ENCODE measurements around the gene GAPDH. TPM values are rescaled to one million over a fixed set of nuclear protein-coding genes. Genes with fewer than 3 reads are reported as not detected.
"Not testable (repeated sequence)": the region's sequence is repeated elsewhere in the genome, so short reads cannot be mapped to it uniquely, and the experiment has no call there.

GAPDH gene
- polyA plus RNA-seq, 6 donors from 2014 or later = 607 to 1,152 (median 779) TPM

DNA sequence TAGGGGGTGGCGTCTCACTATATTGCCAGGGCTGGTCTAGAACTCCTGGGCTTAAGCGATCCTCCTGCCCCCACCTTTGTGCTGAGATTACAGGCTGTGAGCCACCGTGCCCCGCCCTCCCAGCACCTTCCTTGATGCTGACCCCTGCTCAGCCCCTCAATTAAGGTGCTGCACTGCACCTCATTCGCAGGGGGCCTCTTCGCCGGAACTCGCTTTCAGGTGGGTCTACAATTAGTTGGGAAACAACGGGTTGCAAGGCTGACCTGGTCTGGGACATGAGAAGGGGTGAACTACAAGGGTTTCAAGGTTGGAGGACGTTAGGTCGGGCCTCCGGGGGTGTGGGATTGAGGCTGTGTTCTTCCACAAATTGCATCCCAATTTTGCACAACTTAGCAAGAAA, 35.0 kb downstream of the GAPDH start:
- no peak for DNase-seq
- no peak for ATAC-seq (ENCODE audit: low read depth in 2 of 2)
- Mint-ChIP-seq H3K9me3 (no peaks in the 10 kb centered on the region), H3K4me1 (peaks cover 23 to 46% (median 40%) of the 10 kb centered on the region in 3 donors), H3K36me3 (peaks cover 14 to 19% of the 10 kb centered on the region in 2 donors), H3K27ac (peak overlapping the region in 3 of 6 donors; percentile 83 to 98 (median 94)), H3K27me3 (no peaks in the 10 kb centered on the region), H3K4me3 (peak overlapping the region; percentile 47 to 100 (median 84))

GRCh38 chr12:6569786-6570185, 35.5 kb downstream of the GAPDH start:
- Mint-ChIP-seq H3K27ac (peak overlapping the region in 3 of 6 donors; percentile 3 to 94 (median 83)), H3K27me3 (no peaks in the 10 kb centered on the region), H3K4me3 (peak overlapping the region; percentile 29 to 100 (median 74)), H3K9me3 (no peaks in the 10 kb centered on the region), H3K36me3 (peaks cover 14 to 21% of the 10 kb centered on the region in 2 donors), H3K4me1 (peaks cover 23 to 45% (median 40%) of the 10 kb centered on the region in 3 donors)
- DNase-seq = no peak
- ATAC-seq (ENCODE audit: low read depth in 2 of 2) = no peak

GRCh38 chr12:6570264-6570887, 36.1 kb downstream of the GAPDH start:
- H3K27ac Mint-ChIP-seq = peak overlapping the region in 3 of 6 donors; percentile 40 to 94 (median 78)
- ATAC-seq (ENCODE audit: low read depth in 2 of 2) = peak; percentile 14 to 15
- no peaks in the 10 kb centered on the region for H3K9me3 Mint-ChIP-seq
- peaks cover 15 to 22% of the 10 kb centered on the region in 2 donors for H3K36me3 Mint-ChIP-seq
- H3K4me3 Mint-ChIP-seq = peak overlapping the region in 7 of 8 donors; percentile 12 to 94 (median 74)
- DNase-seq = peak; percentile 31
- no peaks in the 10 kb centered on the region for H3K27me3 Mint-ChIP-seq
- H3K4me1 Mint-ChIP-seq = peaks cover 23 to 45% (median 40%) of the 10 kb centered on the region in 3 donors

DNA sequence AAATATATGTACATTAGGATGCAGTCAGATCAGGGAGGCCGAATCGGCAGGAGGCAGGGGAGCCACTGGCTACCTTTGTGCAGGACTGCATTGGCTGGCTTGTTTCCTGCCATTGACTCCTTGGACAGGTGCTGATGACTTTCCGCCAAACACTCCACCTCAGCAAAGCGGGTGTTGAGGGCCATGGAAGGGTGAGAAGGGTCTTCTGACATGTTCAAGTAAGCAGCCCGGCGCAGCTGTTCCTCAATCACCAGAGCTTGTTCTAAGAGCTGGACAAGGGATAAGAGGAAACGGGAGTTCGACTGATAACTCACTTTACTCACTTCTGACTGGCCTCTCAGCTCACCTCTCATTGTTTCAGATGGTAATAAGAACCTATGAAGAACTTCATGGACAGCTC, 38.7 kb downstream of the GAPDH start:
- DNase-seq = no peak
- H3K4me1 Mint-ChIP-seq = peaks cover 17 to 21% (median 19%) of the 10 kb centered on the region in 3 donors
- ATAC-seq (ENCODE audit: low read depth in 2 of 2) = no peak
- no peaks in the 10 kb centered on the region for H3K9me3 Mint-ChIP-seq
- peaks cover 21 to 28% of the 10 kb centered on the region in 2 donors for H3K36me3 Mint-ChIP-seq
- H3K27me3 Mint-ChIP-seq = no peaks in the 10 kb centered on the region
- peak overlapping the region in 3 of 6 donors; percentile 17 to 60 (median 32) for H3K27ac Mint-ChIP-seq
- peak overlapping the region in 1 of 8 donors; percentile 52 for H3K4me3 Mint-ChIP-seq

- DNase-seq (no peak), ATAC-seq (ENCODE audit: low read depth in 2 of 2) (no peak)
- H3K27ac Mint-ChIP-seq = peak overlapping the region in 1 of 6 donors; percentile 81
- no peaks in the 10 kb centered on the region for H3K9me3 Mint-ChIP-seq
- H3K4me1 Mint-ChIP-seq = peaks cover 10 to 17% (median 15%) of the 10 kb centered on the region in 3 donors
- no peaks in the 10 kb centered on the region for H3K27me3 Mint-ChIP-seq
- peaks cover 27 to 36% of the 10 kb centered on the region in 2 donors for H3K36me3 Mint-ChIP-seq
- no peak overlapping the region for H3K4me3 Mint-ChIP-seq
Observed at GRCh38 chr12:6574576-6575295, 40.4 kb downstream of the GAPDH start.

DNA sequence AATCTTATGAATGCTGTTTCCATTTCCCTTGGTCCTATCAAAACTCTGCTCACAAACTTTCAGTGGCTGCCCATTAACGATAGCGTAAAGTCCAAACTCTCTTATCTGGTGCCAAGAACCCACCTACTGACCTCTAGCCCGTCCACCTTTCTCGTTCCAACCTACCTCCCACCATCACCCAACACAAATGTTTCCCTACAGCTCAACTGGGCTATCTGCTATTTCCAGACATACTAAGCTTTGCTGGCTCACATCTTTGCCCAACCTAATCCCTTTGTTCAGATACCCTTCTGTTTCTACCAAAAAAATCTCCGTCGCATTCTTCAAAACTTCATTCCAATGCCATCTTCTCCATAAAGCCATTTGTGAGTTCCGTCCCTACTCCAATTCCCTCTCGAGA, 41.3 kb downstream of the GAPDH start:
- Mint-ChIP-seq H3K36me3 (peaks cover 21 to 36% of the 10 kb centered on the region in 2 donors), H3K4me3 (peak overlapping the region in 1 of 8 donors; percentile 2), H3K9me3 (no peaks in the 10 kb centered on the region), H3K4me1 (peaks cover under 1 to 10% (median 9%) of the 10 kb centered on the region in 3 donors), H3K27me3 (no peaks in the 10 kb centered on the region), H3K27ac (peak overlapping the region in 5 of 6 donors; percentile 3 to 56 (median 10))
- no peak for ATAC-seq (ENCODE audit: low read depth in 2 of 2)
- DNase-seq = no peak

DNA sequence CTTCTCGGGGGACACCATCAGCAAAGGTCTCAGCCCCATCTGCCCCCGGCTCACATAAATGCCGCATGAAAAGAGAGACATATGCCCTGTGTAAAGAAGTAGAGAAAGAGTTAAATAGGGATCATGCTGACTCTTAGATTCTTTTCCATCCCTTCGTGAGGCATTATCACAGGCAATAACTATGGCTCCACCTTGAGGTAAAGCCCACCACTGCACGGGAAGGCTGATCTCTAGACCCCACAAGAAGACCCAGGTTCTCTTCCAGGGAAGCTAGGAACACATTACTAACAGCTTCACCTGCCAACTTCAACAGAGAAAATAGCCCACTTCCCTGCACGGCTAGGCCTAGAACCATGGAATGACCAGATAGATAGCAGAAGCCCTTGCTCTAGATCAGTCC, 47.9 kb downstream of the GAPDH start:
- no peak for DNase-seq
- Mint-ChIP-seq H3K27me3 (no peaks in the 10 kb centered on the region), H3K4me1 (peaks cover 0 to 4% (median 4%) of the 10 kb centered on the region in 3 donors), H3K4me3 (no peak overlapping the region), H3K9me3 (no peaks in the 10 kb centered on the region), H3K27ac (peak overlapping the region in 1 of 6 donors; percentile 20), H3K36me3 (peaks cover 21 to 38% of the 10 kb centered on the region in 2 donors)
- peak in 1 of 2 donors; percentile 18 for ATAC-seq (ENCODE audit: low read depth in 2 of 2)

- DNase-seq (no peak), ATAC-seq (ENCODE audit: low read depth in 2 of 2) (no peak)
- H3K27me3 Mint-ChIP-seq = no peaks in the 10 kb centered on the region
- peaks cover 0 to 4% (median 4%) of the 10 kb centered on the region in 3 donors for H3K4me1 Mint-ChIP-seq
- peaks cover 22 to 38% of the 10 kb centered on the region in 2 donors for H3K36me3 Mint-ChIP-seq
- H3K27ac Mint-ChIP-seq = peak overlapping the region in 1 of 6 donors; percentile 85
- H3K9me3 Mint-ChIP-seq = no peaks in the 10 kb centered on the region
- H3K4me3 Mint-ChIP-seq = no peak overlapping the region
Observed at GRCh38 chr12:6582959-6583358, 48.6 kb downstream of the GAPDH start.

- ATAC-seq (ENCODE audit: low read depth in 2 of 2) (no peak), DNase-seq (no peak)
- Mint-ChIP-seq H3K36me3 (peaks cover 18 to 31% of the 10 kb centered on the region in 2 donors), H3K27me3 (no peaks in the 10 kb centered on the region), H3K4me3 (no peak overlapping the region), H3K4me1 (peaks cover 0 to 4% (median 0%) of the 10 kb centered on the region in 3 donors), H3K9me3 (no peaks in the 10 kb centered on the region), H3K27ac (no peak overlapping the region)
Observed at GRCh38 chr12:6584293-6584692, 50.0 kb downstream of the GAPDH start.

DNA sequence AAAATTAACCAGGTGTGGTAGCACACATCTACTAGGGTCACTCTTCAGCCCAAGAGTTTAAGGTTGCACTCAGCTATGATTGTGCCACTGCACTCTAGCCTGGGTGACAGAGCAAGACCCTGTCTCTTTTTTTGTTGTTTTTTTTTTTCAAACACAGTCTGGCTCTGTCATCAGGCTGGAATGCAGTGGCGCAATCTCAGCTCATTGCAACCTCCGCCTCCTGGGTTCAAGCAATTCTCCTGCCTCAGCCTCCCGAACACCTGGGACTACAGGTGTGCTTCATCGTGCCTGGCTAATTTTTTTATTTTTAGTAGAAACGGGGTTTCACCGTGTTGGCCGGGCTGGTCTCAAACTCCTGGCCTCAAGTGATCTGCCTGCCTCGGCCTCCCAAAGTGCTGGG, 52.3 kb downstream of the GAPDH start:
- H3K4me3 Mint-ChIP-seq; ATAC-seq (ENCODE audit: low read depth in 2 of 2); H3K9me3 Mint-ChIP-seq; DNase-seq; H3K27me3 Mint-ChIP-seq; H3K27ac Mint-ChIP-seq; H3K4me1 Mint-ChIP-seq: not testable (repeated sequence)
- peaks cover 19 to 30% of the 10 kb centered on the region in 2 donors for H3K36me3 Mint-ChIP-seq

Other genes starting within 250 kb of the GAPDH start
- not detected for gene PLEKHG6, start 223.8 kb upstream of the GAPDH start, polyA plus RNA-seq (ENCODE audit: low read depth in 6 of 6)
- 1 to 10 TPM in 2 of 6 donors, under 1 TPM in 2, not detected in 2; 0.34 to 1.8 (median 1.0) TPM for gene TNFRSF1A, start 192.4 kb upstream of the GAPDH start, polyA plus RNA-seq (ENCODE audit: low read depth in 6 of 6)
- not detected for gene SCNN1A, start 159.0 kb upstream of the GAPDH start, polyA plus RNA-seq (ENCODE audit: low read depth in 6 of 6)
- gene LTBR, start 150.4 kb upstream of the GAPDH start, polyA plus RNA-seq (ENCODE audit: low read depth in 6 of 6) = under 1 TPM in 3 of 6 donors, not detected in 3; 0.20 to 0.90 (median 0.22) TPM
- 10 to 100 TPM in 1 of 6 donors, 1 to 10 TPM in 5; 3.2 to 14.8 (median 6.6) TPM for gene CD27, start 89.6 kb upstream of the GAPDH start, polyA plus RNA-seq (ENCODE audit: low read depth in 6 of 6)
- gene TAPBPL, start 82.5 kb upstream of the GAPDH start, polyA plus RNA-seq (ENCODE audit: low read depth in 6 of 6) = 100 to 1,000 TPM in 3 of 6 donors, 10 to 100 TPM in 3; 61.0 to 128 (median 108) TPM
- gene VAMP1, start 63.8 kb upstream of the GAPDH start, polyA plus RNA-seq (ENCODE audit: low read depth in 6 of 6) = 1 to 10 TPM; 1.7 to 6.7 (median 4.5) TPM
- 100 to 1,000 TPM; 126 to 243 (median 176) TPM for gene MRPL51, start 41.3 kb upstream of the GAPDH start, polyA plus RNA-seq (ENCODE audit: low read depth in 6 of 6)
- 10 to 100 TPM; 13.3 to 25.5 (median 17.8) TPM for gene NCAPD2, start 40.4 kb upstream of the GAPDH start, polyA plus RNA-seq (ENCODE audit: low read depth in 6 of 6)
- 10 to 100 TPM in 1 of 6 donors, 1 to 10 TPM in 5; 4.6 to 15.3 (median 6.3) TPM for gene IFFO1, start 21.5 kb downstream of the GAPDH start, polyA plus RNA-seq (ENCODE audit: low read depth in 6 of 6)
- gene NOP2, start 33.8 kb downstream of the GAPDH start, polyA plus RNA-seq (ENCODE audit: low read depth in 6 of 6) = 10 to 100 TPM; 11.7 to 27.6 (median 17.5) TPM
- gene CHD4, start 72.9 kb downstream of the GAPDH start, polyA plus RNA-seq (ENCODE audit: low read depth in 6 of 6) = 10 to 100 TPM; 26.6 to 67.1 (median 44.5) TPM
- gene LPAR5, start 101.4 kb downstream of the GAPDH start, polyA plus RNA-seq (ENCODE audit: low read depth in 6 of 6) = 10 to 100 TPM; 25.2 to 69.9 (median 40.1) TPM
- gene ACRBP, start 112.9 kb downstream of the GAPDH start, polyA plus RNA-seq (ENCODE audit: low read depth in 6 of 6) = 10 to 100 TPM in 1 of 6 donors, 1 to 10 TPM in 5; 3.8 to 11.0 (median 8.9) TPM
- 100 to 1,000 TPM in 4 of 6 donors, 10 to 100 TPM in 2; 93.5 to 139 (median 112) TPM for gene ING4, start 128.6 kb downstream of the GAPDH start, polyA plus RNA-seq (ENCODE audit: low read depth in 6 of 6)
- gene ZNF384, start 154.9 kb downstream of the GAPDH start, polyA plus RNA-seq (ENCODE audit: low read depth in 6 of 6) = 10 to 100 TPM; 13.5 to 39.7 (median 23.2) TPM
- gene PIANP, start 166.3 kb downstream of the GAPDH start, polyA plus RNA-seq (ENCODE audit: low read depth in 6 of 6) = not detected
- gene COPS7A, start 189.5 kb downstream of the GAPDH start, polyA plus RNA-seq (ENCODE audit: low read depth in 6 of 6) = 10 to 100 TPM; 26.4 to 43.9 (median 34.4) TPM
- gene MLF2, start 218.6 kb downstream of the GAPDH start, polyA plus RNA-seq (ENCODE audit: low read depth in 6 of 6) = 100 to 1,000 TPM; 128 to 167 (median 150) TPM
- gene PTMS, start 231.8 kb downstream of the GAPDH start, polyA plus RNA-seq (ENCODE audit: low read depth in 6 of 6) = under 1 TPM in 1 of 6 donors, not detected in 5; 0.38 TPM
- under 1 TPM in 2 of 6 donors, not detected in 4; 0.16 to 0.17 TPM for gene LAG3, start 238.0 kb downstream of the GAPDH start, polyA plus RNA-seq (ENCODE audit: low read depth in 6 of 6)